ENCODE results near the gene KANSL2.

GRCh38 chr12:48615681-48616080 lies 66.4 kb downstream of the KANSL2 start:
- no peak for TF ChIP-seq CTCF (IDR thresholded peaks at IDR 0.05)
- TF ChIP-seq POLR2A (IDR thresholded peaks at IDR 0.05), result no peak
